22Rv1 (cell line): ENCODE data around the gene HOXD8.

ENCODE experiments used
- ZFX ChIP-seq: fragments of 450-650 bp; IDR thresholded peaks from 2 replicates; pipeline ENCODE4 v1.6.1; 2017; ENCODE audit warnings: antibody characterized with exemption, borderline replicate concordance
- TF ChIP-seq, protein P1 (sequence below): fragments of 450-650 bp; IDR thresholded peaks from 2 replicates; pipeline ENCODE4 v1.5.1; 2017; ENCODE audit warnings: mild to moderate bottlenecking

DNA sequence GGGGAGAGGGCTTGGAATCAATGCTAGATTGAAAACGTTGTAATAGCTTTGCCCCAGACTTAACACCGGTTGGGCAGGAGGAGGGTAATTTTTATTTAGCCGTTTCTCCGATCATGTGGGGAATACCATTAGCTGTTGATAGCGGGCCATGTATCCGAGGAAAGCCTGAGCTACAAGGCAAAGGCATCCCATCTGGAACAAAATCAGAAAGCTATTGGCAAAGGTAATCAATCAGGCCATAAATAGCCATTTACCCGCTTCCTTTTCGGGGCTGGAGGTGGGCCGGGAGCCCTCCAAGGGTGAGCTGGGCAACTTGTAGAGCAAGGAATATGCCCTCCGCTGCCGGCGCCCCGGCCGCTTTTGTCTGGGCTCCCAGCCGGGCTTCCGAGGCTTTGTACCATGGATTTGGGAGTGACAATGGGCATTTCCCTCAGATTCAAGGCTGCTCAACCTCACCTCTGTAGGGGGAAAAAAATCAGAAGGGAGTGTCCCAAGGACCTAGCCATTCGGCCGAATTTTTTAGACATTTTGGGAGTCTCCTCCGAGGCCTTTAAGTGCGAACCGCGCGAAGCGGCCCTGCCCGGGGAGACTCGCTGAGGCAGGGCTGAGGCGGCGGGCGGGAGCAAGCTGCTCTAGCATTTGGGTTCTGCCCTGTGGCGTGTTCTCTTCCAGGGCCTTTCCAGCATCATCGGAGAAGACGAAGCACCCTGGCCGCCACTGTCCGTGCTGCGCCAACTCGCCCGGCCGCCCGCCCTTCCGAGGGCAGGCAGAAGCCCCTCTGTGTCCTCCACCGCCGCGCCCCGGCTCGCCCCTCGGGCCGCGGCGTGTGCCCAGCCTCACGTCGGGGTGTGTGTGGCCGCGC is 8.1 kb upstream of the HOXD8 start:
- TF ChIP-seq, protein P1, sequence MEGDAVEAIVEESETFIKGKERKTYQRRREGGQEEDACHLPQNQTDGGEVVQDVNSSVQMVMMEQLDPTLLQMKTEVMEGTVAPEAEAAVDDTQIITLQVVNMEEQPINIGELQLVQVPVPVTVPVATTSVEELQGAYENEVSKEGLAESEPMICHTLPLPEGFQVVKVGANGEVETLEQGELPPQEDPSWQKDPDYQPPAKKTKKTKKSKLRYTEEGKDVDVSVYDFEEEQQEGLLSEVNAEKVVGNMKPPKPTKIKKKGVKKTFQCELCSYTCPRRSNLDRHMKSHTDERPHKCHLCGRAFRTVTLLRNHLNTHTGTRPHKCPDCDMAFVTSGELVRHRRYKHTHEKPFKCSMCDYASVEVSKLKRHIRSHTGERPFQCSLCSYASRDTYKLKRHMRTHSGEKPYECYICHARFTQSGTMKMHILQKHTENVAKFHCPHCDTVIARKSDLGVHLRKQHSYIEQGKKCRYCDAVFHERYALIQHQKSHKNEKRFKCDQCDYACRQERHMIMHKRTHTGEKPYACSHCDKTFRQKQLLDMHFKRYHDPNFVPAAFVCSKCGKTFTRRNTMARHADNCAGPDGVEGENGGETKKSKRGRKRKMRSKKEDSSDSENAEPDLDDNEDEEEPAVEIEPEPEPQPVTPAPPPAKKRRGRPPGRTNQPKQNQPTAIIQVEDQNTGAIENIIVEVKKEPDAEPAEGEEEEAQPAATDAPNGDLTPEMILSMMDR: no peak
- TF ChIP-seq ZFX: no peak
